ENCODE data around the gene PRKN.

Gene PRKN

DNA sequence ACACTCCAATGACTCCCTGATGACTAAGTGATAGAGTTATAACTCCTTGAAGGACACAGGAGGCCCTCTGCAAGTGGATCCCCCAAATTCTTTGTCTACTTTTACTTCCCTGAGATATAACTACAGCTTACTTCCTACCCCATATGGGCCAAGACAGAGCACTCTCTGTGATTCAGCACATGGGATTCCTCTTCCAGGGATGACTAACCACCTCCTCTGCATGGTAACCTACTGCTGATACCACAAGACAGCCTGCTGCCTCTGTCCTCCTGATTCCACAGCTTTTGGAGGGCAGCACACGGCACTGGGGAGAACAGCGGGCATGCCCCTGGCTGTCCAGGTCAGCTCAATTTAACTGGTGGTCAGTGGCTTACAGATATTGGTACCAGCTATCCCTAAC is 778.0 kb downstream of the PRKN start:
- Histone ChIP-seq H2AFZ (ENCODE audit: low read depth, low read length) (no peak overlapping the region), H3K14ac (ENCODE audit: low read length in 2 of 2) (no peak overlapping the region), H2AK5ac (ENCODE audit: low read length, severe bottlenecking) (no peak overlapping the region), H3K9ac (ENCODE audit: low read length) (no peak overlapping the region), H3K27ac (ENCODE audit: low read length, poor library complexity, severe bottlenecking) (no peak overlapping the region), H2BK15ac (ENCODE audit: low read depth, poor library complexity, severe bottlenecking) (no peak overlapping the region), H3K79me1 (replicated peaks; ENCODE audit: low read length, poor library complexity, severe bottlenecking) (no peaks in the 10 kb centered on the region), H3K4me3 (ENCODE audit: insufficient read depth in 1 of 2, low read depth in 1 of 2, low read length in 2 of 2) (no peak overlapping the region), H2BK12ac (ENCODE audit: low read length in 2 of 2) (no peak overlapping the region), H2BK120ac (ENCODE audit: low read depth, low read length) (no peak overlapping the region), H3K4me1 (ENCODE audit: control insufficient read depth, insufficient read depth, low read depth, low read length) (peaks cover 2% of the 10 kb centered on the region), H3K18ac (ENCODE audit: low read depth in 1 of 2, low read length in 2 of 2) (no peak overlapping the region), H2BK5ac (ENCODE audit: low read depth, low read length, poor library complexity, severe bottlenecking) (no peak overlapping the region), H3K4me2 (ENCODE audit: low read length, poor library complexity, severe bottlenecking) (no peak overlapping the region), H3K36me3 (ENCODE audit: control insufficient read depth in 1 of 2, insufficient read depth in 2 of 2, low read depth in 1 of 2, low read length in 2 of 2) (no peaks in the 10 kb centered on the region), H4K8ac (ENCODE audit: low read length) (no peak overlapping the region), H3K27me3 (ENCODE audit: control insufficient read depth in 1 of 2, insufficient read depth in 1 of 2, low read length in 2 of 2) (no peaks in the 10 kb centered on the region), H3K9me3 (ENCODE audit: control insufficient read depth, low read length) (no peaks in the 10 kb centered on the region), H3K4ac (ENCODE audit: low read depth in 1 of 2, low read length in 2 of 2) (no peak overlapping the region), H3K23ac (ENCODE audit: low read length in 2 of 2) (no peak overlapping the region), H4K91ac (ENCODE audit: low read length) (no peak overlapping the region)
- DNase-seq = no peak
- WGBS = 100% methylated on average over 2 of the region's 2 CpGs

DNA sequence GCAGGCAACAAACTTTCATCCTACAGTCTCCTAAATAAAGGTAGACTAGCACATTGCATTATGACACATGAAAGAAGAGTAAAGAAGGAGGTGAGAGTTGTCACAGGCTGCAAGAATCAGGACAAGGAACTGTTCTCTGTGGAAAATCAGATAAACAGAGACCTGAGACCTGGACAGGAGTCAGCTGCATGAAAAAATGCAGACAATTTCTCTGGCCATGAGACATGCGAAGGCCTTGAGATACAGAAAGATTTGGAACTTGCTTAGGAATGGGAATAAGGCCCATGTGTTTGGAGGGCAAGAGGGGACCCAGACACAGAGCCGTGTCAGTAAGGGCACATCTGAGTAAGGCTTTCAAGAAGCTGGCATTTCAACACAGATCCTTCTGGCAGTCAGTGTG is 779.1 kb downstream of the PRKN start:
- Histone ChIP-seq H3K23ac (ENCODE audit: low read length in 2 of 2) (no peak overlapping the region), H2BK15ac (ENCODE audit: low read depth, poor library complexity, severe bottlenecking) (no peak overlapping the region), H3K27ac (ENCODE audit: low read length, poor library complexity, severe bottlenecking) (no peak overlapping the region), H2BK120ac (ENCODE audit: low read depth, low read length) (no peak overlapping the region), H3K9ac (ENCODE audit: low read length) (no peak overlapping the region), H2BK5ac (ENCODE audit: low read depth, low read length, poor library complexity, severe bottlenecking) (no peak overlapping the region), H2BK12ac (ENCODE audit: low read length in 2 of 2) (no peak overlapping the region), H3K4me2 (ENCODE audit: low read length, poor library complexity, severe bottlenecking) (no peak overlapping the region), H3K27me3 (ENCODE audit: control insufficient read depth in 1 of 2, insufficient read depth in 1 of 2, low read length in 2 of 2) (no peaks in the 10 kb centered on the region), H3K18ac (ENCODE audit: low read depth in 1 of 2, low read length in 2 of 2) (no peak overlapping the region), H2AK5ac (ENCODE audit: low read length, severe bottlenecking) (no peak overlapping the region), H3K4me1 (ENCODE audit: control insufficient read depth, insufficient read depth, low read depth, low read length) (peaks cover 2% of the 10 kb centered on the region), H3K4ac (ENCODE audit: low read depth in 1 of 2, low read length in 2 of 2) (no peak overlapping the region), H2AFZ (ENCODE audit: low read depth, low read length) (no peak overlapping the region), H3K9me3 (ENCODE audit: control insufficient read depth, low read length) (no peaks in the 10 kb centered on the region), H3K4me3 (ENCODE audit: insufficient read depth in 1 of 2, low read depth in 1 of 2, low read length in 2 of 2) (no peak overlapping the region), H3K36me3 (ENCODE audit: control insufficient read depth in 1 of 2, insufficient read depth in 2 of 2, low read depth in 1 of 2, low read length in 2 of 2) (no peaks in the 10 kb centered on the region), H4K8ac (ENCODE audit: low read length) (no peak overlapping the region), H3K79me1 (replicated peaks; ENCODE audit: low read length, poor library complexity, severe bottlenecking) (no peaks in the 10 kb centered on the region), H4K91ac (ENCODE audit: low read length) (no peak overlapping the region), H3K14ac (ENCODE audit: low read length in 2 of 2) (no peak overlapping the region)
- WGBS = 90% methylated on average over 2 of the region's 2 CpGs
- no peak for DNase-seq

DNA sequence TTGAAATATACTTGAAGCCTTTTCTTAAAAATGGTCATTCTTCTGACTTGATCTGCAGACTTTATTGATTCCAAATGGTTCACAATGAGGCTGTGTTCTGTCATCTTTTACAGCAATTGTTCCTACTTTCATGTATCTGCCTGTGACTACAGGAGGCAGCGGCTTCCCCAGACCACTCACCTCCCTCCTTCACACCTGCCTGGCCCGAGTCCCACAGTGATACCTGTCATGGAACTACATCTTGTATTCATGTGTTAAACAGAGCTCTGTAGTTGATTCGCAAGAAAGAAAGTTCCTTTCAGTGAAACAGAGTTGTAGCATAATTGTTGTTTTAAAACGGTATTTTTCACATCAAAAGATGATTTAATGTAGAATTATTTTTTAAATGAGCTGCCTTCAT is 780.2 kb downstream of the PRKN start:
- no peak overlapping the region for H3K4me3 ChIP-seq (ENCODE audit: insufficient read depth in 1 of 2, low read depth in 1 of 2, low read length in 2 of 2)
- H3K9ac ChIP-seq (ENCODE audit: low read length) = no peak overlapping the region
- no peak overlapping the region for H2AK5ac ChIP-seq (ENCODE audit: low read length, severe bottlenecking)
- DNase-seq = no peak
- no peak overlapping the region for H3K23ac ChIP-seq (ENCODE audit: low read length in 2 of 2)
- H2BK15ac ChIP-seq (ENCODE audit: low read depth, poor library complexity, severe bottlenecking) = no peak overlapping the region
- H3K9me3 ChIP-seq (ENCODE audit: control insufficient read depth, low read length) = no peaks in the 10 kb centered on the region
- WGBS = 63% methylated on average over 2 of the region's 4 CpGs
- H2AFZ ChIP-seq (ENCODE audit: low read depth, low read length) = no peak overlapping the region
- no peak overlapping the region for H4K91ac ChIP-seq (ENCODE audit: low read length)
- H3K14ac ChIP-seq (ENCODE audit: low read length in 2 of 2) = no peak overlapping the region
- H3K4me2 ChIP-seq (ENCODE audit: low read length, poor library complexity, severe bottlenecking) = no peak overlapping the region
- no peak overlapping the region for H3K27ac ChIP-seq (ENCODE audit: low read length, poor library complexity, severe bottlenecking)
- no peak overlapping the region for H2BK120ac ChIP-seq (ENCODE audit: low read depth, low read length)
- H3K18ac ChIP-seq (ENCODE audit: low read depth in 1 of 2, low read length in 2 of 2) = no peak overlapping the region
- H3K27me3 ChIP-seq (ENCODE audit: control insufficient read depth in 1 of 2, insufficient read depth in 1 of 2, low read length in 2 of 2) = no peaks in the 10 kb centered on the region
- no peak overlapping the region for H4K8ac ChIP-seq (ENCODE audit: low read length)
- no peak overlapping the region for H2BK12ac ChIP-seq (ENCODE audit: low read length in 2 of 2)
- peaks cover 2% of the 10 kb centered on the region for H3K4me1 ChIP-seq (ENCODE audit: control insufficient read depth, insufficient read depth, low read depth, low read length)
- H3K79me1 ChIP-seq (replicated peaks; ENCODE audit: low read length, poor library complexity, severe bottlenecking) = no peaks in the 10 kb centered on the region
- no peaks in the 10 kb centered on the region for H3K36me3 ChIP-seq (ENCODE audit: control insufficient read depth in 1 of 2, insufficient read depth in 2 of 2, low read depth in 1 of 2, low read length in 2 of 2)
- no peak overlapping the region for H3K4ac ChIP-seq (ENCODE audit: low read depth in 1 of 2, low read length in 2 of 2)
- H2BK5ac ChIP-seq (ENCODE audit: low read depth, low read length, poor library complexity, severe bottlenecking) = no peak overlapping the region

DNA sequence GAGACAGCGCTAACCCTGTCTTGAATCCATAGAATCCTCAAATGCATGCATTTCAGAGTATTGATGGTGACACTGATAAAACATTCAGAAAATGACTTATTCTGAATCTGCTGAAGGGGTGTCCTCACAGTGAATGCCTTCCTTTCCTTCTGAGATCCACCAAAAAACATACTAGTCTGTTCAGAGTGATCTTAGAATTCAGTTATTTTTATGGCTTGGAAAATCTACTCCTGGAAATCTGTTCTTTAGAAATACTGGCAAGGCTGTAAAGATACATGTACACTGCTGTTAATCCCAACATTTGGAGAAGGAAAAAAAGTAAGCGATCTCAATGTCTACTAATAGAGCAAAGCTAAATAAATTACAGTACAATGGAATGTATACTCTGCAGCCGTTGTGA is 781.1 kb downstream of the PRKN start:
- H2AFZ ChIP-seq (ENCODE audit: low read depth, low read length) = no peak overlapping the region
- no peaks in the 10 kb centered on the region for H3K27me3 ChIP-seq (ENCODE audit: control insufficient read depth in 1 of 2, insufficient read depth in 1 of 2, low read length in 2 of 2)
- H3K18ac ChIP-seq (ENCODE audit: low read depth in 1 of 2, low read length in 2 of 2) = no peak overlapping the region
- no peaks in the 10 kb centered on the region for H3K9me3 ChIP-seq (ENCODE audit: control insufficient read depth, low read length)
- H3K79me1 ChIP-seq (replicated peaks; ENCODE audit: low read length, poor library complexity, severe bottlenecking) = no peaks in the 10 kb centered on the region
- no peak overlapping the region for H2BK120ac ChIP-seq (ENCODE audit: low read depth, low read length)
- no peak overlapping the region for H2BK12ac ChIP-seq (ENCODE audit: low read length in 2 of 2)
- no peak overlapping the region for H2BK15ac ChIP-seq (ENCODE audit: low read depth, poor library complexity, severe bottlenecking)
- H3K27ac ChIP-seq (ENCODE audit: low read length, poor library complexity, severe bottlenecking) = no peak overlapping the region
- no peak overlapping the region for H2AK5ac ChIP-seq (ENCODE audit: low read length, severe bottlenecking)
- no peak overlapping the region for H3K4ac ChIP-seq (ENCODE audit: low read depth in 1 of 2, low read length in 2 of 2)
- no peak overlapping the region for H3K23ac ChIP-seq (ENCODE audit: low read length in 2 of 2)
- H3K14ac ChIP-seq (ENCODE audit: low read length in 2 of 2) = no peak overlapping the region
- H3K4me2 ChIP-seq (ENCODE audit: low read length, poor library complexity, severe bottlenecking) = no peak overlapping the region
- H4K8ac ChIP-seq (ENCODE audit: low read length) = no peak overlapping the region
- no peak overlapping the region for H2BK5ac ChIP-seq (ENCODE audit: low read depth, low read length, poor library complexity, severe bottlenecking)
- peaks cover 2% of the 10 kb centered on the region for H3K4me1 ChIP-seq (ENCODE audit: control insufficient read depth, insufficient read depth, low read depth, low read length)
- no peak overlapping the region for H4K91ac ChIP-seq (ENCODE audit: low read length)
- WGBS = no CpG with 5 or more reads among the region's 3 CpGs
- no peak overlapping the region for H3K9ac ChIP-seq (ENCODE audit: low read length)
- DNase-seq = no peak
- no peaks in the 10 kb centered on the region for H3K36me3 ChIP-seq (ENCODE audit: control insufficient read depth in 1 of 2, insufficient read depth in 2 of 2, low read depth in 1 of 2, low read length in 2 of 2)
- no peak overlapping the region for H3K4me3 ChIP-seq (ENCODE audit: insufficient read depth in 1 of 2, low read depth in 1 of 2, low read length in 2 of 2)
